Measurements from ENCODE around the gene EGFR.

The EGFR gene

DNA sequence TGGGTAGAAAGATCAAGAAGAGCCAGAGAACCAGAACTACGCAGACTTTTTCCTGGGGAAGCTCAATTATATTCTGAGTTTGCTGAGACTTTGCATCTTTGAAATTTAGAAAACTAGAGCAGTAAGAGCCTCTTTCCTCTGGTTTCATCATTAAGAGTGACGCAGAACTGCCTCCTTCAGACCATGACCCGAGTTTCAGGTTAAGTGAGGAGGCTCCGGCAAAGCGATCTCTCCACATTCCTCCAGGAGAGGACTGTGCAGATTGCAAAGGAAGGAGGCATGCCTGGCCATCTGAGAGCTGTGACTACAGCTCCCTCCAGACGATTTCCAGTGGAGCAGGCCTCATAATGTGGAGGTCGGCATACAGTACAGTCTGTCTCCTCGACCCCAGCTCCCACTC, 230.5 kb downstream of the EGFR start:
- DNase-seq (ENCODE audit: low read depth), result no peak

DNA sequence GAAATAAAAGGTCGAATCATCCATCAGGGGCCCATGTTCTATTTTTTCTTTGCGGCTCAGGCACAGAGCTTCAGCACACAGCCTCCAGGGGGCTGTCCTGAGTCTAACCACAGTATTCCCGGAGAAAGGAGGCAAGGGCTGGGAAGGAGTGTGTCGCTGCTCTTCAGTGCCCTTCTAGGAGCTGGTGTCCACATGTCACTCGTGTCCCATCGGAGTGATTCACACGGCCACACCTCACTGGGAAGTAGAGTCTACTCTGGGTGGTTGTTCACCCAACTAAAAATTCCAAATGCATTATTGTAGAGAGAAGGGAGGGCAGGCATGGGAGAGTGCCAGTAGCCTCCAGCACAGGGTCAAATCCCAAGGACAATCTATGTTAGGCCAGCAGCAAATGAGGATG, 231.5 kb downstream of the EGFR start:
- no peak for DNase-seq (ENCODE audit: low read depth)

DNA sequence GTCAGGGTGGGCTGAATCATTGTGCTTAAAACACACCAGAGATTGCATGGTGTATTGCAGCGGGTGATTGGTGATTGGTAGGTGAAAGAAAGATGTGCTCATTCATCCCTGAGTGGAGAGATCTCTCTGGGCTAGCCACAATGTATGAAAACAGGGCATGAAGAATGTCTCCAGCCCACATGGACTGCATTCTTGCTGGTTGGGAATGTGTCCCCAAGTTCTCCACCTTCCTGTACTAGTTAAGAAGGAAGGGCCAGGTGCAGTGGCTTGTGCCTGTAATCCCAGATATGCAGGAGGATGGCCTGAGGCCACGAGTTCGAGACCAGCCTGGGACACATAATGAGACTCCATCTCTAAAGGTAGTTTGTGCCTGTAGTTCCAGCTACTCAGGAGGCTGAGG, 232.5 kb downstream of the EGFR start:
- DNase-seq (ENCODE audit: low read depth), result no peak

DNA sequence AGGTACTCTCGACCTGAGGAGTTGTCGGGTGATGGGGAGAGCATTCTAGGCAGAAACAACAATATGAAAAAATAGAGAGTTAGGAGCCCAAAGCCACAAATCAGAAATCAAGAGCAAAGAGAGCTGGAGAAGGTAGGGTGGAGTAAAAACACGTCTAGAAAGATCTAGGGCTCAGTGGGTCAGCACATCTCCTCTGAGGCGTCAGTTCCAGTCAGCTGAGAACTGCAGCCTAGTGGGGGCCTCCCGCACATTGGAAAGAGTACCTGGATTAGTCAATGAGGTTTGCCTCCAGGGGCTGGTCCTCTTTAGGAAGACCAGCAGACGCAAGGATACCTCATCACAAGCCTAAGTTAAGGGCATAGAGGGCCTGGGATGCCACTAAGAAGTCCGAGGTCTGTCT, 233.1 kb downstream of the EGFR start:
- no peak for DNase-seq (ENCODE audit: low read depth)

DNA sequence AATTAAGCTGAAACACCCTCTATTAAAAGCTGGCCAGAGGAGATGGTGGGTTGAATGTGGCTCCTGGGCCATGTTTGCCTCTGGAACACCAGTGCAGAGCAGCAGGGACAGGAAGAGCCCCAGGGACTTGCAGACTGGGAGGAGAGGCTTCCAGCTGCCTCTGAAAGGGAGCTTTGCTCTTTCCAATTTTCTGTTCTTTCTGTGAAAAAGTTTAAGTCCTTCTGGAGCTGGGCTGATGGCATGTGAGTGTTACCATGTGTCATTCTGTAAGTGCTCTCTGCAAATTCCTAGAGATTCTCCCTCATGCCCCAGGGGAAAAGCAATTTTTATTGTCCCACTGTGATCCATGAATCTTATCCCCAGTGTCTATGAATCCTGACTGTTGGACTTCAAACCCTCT, 233.6 kb downstream of the EGFR start:
- DNase-seq (ENCODE audit: low read depth), result no peak

DNA sequence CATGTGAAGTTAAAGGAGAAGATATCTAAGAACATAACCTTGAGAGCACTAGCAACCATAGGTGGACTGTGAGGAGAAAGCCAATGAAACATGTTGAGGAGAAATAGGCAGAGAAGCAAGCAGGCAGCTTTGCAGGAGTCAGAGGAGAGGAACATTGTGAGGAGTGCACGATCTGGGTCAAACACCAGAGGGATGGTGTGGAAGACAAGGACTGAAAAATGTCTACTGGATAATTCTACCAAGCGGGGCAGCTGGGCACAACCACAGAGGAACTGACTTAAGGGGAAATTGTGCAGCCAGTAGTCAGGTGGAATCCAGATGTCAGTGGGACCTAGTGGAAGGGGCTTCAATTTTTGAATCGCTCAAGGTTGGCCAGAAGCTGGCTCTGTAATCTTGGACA, 234.4 kb downstream of the EGFR start:
- DNase-seq (ENCODE audit: low read depth), result no peak

DNA sequence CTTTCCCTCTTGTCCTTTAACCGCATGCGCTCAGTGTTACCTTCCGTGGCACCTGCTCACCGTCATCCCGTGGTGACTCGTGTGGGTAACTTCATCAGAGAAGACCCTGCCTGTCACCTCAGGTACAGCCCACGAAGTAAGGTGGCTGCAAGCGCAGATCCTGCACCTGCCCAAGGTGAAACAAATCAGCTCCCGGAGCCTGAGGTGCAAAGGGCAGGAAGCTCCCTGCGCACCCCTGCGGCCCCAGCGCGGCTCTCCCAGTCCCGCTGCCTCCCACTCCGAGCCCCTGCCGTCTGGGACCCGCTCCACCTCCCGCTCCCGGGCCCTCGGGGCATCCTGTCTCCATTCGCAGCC, 235.4 kb downstream of the EGFR start:
- no peak for DNase-seq (ENCODE audit: low read depth)

DNA sequence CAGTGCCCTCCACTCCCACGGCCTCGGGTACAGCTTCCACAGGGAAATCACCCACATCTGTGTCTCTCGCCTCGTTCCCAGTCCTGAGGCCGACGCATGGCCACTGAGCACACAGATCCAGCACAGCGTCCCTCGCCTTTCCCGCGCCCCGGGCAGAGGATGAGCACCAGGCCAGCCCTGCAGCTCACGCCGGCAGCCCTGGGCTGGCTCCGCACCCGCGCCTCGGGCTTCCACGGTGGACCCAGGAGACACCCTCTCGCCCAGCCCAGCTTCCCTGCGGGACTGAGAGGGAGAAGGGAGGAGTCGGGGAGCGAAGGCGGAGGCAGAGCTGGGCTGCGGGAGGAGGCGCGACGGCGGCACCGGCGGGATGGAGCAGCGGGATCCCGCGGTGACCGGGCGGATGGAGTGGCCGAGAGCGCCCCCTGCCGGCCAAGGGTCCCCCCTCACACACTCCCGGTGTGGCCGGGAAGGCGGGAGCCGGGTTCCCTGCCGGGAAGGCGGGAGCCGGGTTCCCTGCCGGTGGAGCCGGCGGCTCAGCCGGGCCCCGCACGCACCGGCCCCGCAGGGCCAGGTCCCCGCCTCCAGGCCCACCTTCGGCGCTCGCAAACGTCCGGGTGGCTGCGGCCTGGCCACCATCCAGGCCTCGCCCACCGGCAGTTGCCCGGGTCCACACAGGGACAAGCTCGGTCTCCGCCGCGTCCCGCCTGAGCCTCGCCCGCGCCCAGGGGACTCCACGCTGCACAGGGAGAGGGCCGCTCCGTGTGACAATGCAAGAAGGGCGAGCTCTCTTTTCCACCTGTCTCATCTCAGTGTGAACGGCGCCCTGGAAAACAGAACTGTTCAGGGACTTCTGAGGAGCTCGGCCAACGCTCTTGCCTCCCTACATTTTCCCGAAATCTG, 236.0 kb downstream of the EGFR start:
- no peak for DNase-seq (ENCODE audit: low read depth)

DNA sequence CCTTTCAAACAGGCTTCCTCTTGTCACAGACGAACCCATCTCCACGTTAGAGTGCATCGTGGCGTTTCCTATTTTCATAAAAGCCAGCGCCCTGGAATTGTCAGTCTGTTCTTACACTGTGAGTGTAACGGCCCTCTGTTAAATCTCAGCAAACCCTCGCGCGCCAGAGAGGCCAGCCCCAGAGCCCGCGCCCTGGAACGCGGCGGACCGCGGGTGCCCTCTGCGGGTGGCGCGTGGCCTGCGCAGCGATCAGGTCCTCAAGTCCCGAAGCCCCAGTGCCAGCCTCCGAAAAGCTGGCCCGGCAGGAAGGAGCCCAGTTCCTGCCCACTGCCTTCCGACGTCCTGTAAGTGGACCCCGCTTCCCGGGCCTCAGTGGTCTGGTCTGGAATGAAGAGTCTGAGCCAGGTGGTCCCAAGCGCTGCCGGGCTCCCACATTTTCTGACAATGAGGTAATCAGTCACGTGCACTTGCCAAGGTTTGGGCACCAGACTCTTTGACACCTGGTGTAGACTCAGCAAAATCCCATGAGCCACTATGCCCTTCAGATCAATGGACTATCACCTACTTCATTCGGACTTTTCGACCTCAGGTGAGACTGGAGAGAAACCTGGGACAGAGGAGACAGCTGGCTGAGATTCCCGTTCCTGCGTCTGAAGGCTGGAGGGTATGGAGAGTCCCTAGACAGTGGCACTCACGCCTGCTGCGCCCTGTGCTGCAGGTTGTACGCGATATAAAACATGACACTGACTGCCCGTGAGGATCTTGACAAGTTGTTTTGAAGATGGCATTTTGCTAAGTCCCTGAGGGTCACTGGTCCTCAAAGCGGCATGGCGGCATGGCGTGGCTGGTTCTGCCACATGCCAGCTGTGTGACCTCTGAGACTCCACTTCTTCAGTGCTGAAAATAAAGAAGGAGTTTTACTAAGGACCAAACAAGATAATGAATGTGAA, 237.0 kb downstream of the EGFR start:
- no peak for DNase-seq (ENCODE audit: low read depth)

DNA sequence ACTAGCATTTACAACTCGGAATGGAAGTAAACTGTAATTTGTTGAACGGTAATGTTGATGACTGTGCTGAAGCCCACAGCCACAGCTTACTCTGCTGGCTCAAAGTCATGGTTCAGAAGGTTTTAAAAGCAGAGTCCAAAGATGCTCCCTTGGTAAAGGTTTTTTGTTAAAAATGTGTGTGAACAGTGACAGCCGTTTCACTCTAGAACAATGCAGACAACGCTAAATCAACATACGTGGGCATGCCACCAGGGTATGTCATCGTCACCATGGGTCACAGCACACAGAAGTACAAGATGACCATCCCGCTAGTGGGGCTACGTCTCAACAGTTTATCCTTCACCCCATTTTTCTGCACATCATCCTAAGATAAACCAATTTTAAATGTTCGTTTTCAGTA, 239.8 kb downstream of the EGFR start:
- DNase-seq (ENCODE audit: low read depth), result no peak

DNA sequence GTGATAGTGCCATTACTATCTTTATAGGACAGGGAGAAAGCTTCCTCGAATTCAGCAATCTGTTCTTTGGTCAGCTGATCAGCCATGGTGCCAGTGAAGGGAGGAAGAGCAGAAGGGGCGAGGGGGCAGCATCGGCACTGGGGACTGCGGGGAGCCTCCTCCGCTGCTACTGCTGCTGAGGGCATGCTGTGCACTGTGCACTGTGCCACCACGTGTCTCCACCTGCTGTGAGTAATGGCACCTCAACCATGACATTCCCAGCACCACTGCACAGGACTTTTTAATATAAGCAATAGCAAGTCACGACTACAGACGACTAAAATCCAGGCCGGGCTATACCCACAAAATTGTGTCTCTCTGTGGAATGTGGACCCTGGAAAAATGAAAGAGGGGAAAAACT, 241.4 kb downstream of the EGFR start:
- no peak for DNase-seq (ENCODE audit: low read depth)

DNA sequence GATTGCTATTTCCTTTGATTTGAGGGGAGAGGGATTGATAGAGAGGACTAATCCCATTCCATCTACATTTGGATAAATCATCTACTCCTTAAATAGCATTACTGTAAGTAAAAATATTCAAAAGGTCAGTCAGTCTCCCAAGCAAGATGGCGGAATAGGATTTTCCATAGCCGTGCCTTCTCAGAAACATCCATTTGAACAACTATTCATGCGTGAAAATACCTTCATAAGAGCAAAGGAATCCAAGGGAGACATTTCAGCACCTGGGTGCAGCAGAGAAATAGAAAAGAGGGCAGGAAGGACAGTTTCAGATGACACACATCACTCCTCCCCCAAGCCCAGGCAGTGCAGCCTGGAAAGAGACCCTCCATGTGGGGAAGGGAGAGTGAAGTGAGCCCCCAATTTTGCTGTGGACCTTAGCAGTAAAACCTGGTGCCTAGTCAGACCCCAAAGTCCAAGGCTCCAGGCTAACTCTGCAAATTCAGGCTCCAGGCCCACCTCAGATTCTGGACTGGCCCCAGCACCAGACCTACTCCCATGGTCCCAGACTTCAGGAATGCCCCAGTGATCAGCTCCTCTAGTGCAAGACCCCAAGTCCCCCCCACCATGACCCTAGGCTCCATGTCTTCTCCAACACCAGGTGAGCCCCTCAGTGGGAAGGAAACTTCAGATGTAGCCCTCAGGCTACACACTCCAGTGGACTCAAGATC, 242.0 kb downstream of the EGFR start:
- DNase-seq (ENCODE audit: low read depth), result no peak
